Measurements from ENCODE around the gene RASSF7.

Gene RASSF7

GRCh38 chr11:610146-610801 is 49.5 kb downstream of the RASSF7 start:
- no peak for DNase-seq (ENCODE audit: low read depth)

- no peak for DNase-seq (ENCODE audit: low read depth)
Observed at GRCh38 chr11:611001-611996, 50.5 kb downstream of the RASSF7 start.

DNA sequence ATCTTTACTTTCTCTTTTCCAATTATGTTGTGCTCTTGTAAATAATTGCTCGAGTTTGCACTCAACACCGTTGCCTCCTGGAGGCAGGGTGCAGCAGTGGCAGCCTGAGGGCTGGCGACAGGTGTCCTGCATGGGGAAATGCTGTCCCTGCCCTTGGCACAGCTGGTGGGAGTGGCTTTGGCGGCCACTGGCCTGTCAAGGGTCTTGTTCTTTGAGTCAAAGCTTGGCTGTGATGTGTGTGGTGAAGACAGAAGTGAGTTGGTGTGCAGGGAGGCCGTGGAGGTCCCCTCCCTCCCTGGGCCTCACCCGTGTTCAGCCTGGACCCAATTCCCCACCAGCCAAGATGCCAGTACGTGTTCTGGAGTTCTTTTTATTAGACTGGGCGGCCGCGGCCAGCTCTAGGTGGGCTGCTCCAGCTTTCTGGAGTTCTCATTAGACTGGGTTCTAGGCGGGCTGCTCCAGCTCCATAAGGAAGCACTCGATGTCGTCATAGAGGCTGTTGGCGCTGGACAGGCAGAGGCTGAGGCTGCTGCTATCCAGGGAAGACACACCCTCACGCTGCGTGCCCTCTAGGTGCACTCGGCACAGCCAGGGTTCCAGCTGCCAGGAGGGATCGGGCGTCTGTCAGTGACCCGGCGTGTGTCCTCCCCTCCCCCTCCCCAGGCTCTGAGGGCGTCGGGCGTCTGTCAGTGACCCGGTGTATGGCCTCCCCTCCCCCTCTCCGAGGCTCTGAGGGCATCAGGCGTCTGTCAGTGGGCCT is 51.6 kb downstream of the RASSF7 start:
- DNase-seq (ENCODE audit: low read depth): no peak

GRCh38 chr11:612961-613300 is 52.2 kb downstream of the RASSF7 start:
- no peak for DNase-seq (ENCODE audit: low read depth)

DNA sequence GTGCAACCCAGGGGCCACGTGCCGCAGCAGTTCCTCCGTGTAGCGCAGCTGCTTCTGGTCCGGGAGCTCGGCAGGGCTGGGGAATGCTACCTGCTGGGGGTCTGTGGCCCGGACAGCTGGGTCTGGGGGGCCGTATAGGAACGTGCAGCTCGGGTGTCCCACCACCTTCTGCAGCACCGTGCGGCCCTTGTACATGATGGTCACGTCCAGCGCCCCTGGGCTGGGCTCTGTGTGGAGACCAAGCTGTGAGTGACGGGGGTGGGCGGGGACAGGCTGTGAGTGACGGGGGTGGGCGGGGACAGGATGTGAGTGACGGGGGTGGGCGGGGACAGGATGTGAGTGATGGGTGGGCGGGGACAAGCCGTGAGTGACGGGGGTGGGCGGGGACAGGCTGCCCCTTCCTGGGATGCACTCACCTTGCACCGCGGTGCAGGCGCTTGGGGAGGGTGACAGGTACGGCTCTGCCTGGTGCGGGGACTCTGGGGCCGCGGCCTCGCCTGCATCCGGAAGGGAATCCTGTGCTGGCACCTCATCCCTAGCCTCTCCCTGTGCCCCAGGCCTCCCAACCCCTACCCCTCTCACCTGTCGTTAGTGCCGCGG is 52.7 kb downstream of the RASSF7 start:
- DNase-seq (ENCODE audit: low read depth): peak; percentile 84

All from T-helper 22 cell (primary cell).